GM04503 (cell line): ENCODE measurements around the gene C20orf144.
"Not testable (repeated sequence)": the region's sequence is repeated elsewhere in the genome, so short reads cannot be mapped to it uniquely, and the experiment has no call there.

Experiments
- DNase-seq: peaks from one replicate; pipeline ENCODE4 v3.0.0-alpha.2; 2012; ENCODE audit warnings: low read depth

C20orf144 gene

GRCh38 chr20:33693741-33694638 lies 31.9 kb downstream of the C20orf144 start:
- no peak for DNase-seq

DNA sequence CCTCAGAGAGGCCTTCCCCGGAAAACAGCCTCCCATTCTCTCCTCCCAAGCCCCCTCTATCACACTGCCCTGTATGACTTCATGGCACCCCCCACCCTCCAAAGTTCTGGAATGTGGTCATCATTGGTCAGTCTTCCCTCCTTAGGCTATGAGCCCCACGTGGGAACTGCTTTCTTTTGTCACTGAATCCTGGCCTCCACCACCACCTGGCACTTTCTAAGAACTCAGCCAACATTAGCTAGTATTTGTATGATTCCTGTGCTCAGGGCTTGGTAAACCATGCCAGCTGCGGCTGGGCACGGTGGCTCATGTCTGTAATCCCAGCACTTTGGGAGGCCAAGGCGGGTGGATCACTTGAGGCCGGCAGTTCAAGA lies 32.5 kb downstream of the C20orf144 start:
- no peak for DNase-seq

DNA sequence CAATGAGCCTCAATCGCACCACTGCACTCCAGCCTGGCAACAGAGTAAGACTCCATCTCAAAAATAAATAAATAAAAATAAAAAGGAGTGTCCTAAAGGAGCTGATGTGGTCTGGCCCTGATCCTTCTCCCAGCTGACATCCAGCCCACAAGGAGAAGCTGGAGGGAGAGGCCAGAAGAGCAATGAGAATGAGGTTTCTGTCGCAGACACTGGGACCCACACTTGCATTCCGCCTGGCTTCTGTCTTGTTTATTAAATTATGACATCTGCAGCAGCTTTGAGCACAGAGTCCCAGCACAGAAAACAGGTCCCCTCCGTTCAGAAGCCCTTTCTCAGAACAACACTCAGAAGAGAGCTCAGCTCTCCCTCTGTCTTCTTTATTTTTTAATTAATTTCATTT lies 34.3 kb downstream of the C20orf144 start:
- no peak for DNase-seq

- DNase-seq = no peak
Measured at GRCh38 chr20:33697129-33697528, 35.0 kb downstream of the C20orf144 start.

GRCh38 chr20:33698966-33699365 lies 36.8 kb downstream of the C20orf144 start:
- DNase-seq = not testable (repeated sequence)

GRCh38 chr20:33700696-33701441 lies 38.7 kb downstream of the C20orf144 start:
- not testable (repeated sequence) for DNase-seq

- no peak for DNase-seq
Measured at GRCh38 chr20:33701629-33702450, 39.7 kb downstream of the C20orf144 start.

GRCh38 chr20:33702861-33703260 lies 40.7 kb downstream of the C20orf144 start:
- no peak for DNase-seq

GRCh38 chr20:33703498-33704137 lies 41.5 kb downstream of the C20orf144 start:
- DNase-seq = no peak

DNA sequence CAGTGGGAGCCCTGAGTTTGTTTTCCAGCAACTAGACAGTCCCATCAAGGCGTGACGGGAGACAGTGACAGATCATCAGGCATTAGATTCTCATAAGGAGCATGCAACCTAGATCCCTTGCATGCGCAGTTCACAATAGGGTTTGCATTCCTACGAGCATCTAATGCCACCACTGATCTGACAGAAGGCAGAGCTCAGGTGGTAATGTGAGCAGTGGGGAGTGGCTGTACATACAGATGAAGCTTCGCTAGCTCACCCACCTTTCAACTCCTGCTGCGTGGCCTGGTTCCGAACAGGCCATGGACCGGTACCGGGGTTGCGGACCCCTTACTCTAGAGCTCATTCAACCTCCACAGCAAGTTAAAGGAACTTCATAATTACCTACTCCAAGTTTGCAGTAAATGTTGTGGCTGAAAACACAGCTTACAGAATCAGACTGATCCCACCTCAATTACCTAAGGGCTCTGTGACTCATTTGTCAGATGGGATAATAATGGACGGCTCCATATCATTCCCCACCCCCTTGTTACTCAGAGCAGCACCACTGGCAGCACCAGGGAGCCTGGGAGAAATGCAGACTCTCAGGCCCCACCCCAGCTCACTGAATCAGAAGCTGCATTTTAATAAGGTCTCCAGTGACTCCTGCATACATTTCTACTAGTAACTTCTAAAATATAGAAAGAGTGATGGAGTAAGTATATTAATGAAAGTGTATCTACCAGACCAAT lies 42.2 kb downstream of the C20orf144 start:
- DNase-seq = no peak

DNA sequence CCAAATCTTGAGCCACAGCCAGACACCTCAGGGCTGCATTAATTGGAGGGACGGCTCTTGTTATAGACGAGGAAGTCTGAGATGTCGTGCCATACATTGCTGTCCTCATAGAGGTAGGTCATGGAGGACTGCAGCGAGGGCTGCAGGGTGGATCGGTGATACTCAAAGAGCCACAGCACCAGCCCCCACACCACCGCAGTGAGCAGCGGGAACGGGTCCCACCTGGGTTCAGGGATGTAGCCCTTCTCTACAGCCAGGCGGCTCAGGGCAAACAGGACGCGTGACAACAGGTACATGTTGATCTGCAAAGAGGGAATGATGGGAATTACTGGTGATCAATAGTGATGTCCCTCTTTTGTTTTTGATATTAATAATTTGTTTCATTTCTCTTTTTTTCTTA lies 45.5 kb downstream of the C20orf144 start:
- no peak for DNase-seq

- no peak for DNase-seq
Measured at GRCh38 chr20:33709398-33709797, 47.3 kb downstream of the C20orf144 start.

DNA sequence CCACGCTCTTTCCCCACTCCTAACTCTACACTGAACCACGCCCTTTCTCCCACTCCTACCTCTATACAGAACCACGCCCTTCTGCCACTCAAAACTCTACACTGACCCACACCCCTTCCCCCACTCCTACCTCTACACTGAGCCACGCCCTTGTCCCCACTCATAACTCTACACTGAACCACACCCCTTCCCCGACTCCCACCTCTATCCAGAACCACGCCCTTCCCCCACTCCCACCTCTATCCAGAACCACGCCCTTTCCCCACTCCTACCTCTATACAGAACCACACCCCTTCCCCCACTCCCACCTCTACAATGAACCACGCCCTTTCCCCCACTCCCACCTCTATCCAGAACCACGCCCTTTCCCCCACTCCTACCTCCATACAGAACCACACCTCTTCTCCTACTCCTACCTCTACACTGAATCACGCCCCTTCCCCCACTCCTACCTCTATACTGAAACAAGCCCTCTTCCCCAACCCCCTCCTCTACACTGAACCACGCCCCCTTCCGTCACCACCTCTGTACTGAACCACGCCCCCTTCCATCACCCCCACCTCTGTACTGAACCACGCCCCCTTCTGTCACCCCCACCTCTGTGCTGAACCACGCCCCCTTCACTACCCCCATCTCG lies 47.9 kb downstream of the C20orf144 start:
- DNase-seq = no peak

DNA sequence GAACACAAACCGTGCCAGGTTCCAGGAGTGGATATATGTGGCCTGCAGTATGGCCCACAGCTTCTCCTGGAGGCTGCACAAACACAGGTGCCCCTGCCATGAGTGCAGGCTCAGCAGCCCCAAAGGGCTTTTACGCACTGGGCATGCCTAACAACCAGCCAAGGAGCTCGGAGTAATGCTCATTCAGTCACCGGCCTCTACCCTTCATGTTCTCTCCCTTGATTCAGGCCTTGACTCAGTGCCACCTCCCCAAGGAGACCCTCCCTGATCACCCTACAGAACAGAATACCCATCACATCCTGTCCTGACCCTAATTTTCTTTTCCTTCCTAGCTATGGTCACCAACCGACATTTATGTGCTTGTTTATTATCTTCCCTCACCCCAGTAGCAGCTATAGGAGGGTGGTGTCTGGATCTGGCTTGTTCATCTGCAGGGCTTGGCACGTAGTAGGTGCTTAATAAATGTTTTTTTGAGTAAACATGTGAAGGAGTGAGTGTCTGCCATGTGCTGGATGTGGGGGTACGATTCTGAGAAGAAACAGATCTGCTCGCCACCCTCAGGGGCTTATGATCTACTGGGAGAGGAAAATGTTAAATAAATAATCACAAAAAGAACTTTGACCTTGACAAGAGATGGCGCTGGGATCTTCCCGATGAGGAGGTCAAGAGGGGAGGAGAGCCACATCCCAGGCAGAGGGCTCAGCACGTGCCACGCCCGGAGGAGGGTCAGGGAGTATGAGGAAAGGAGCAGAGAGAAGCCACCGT lies 48.7 kb downstream of the C20orf144 start:
- no peak for DNase-seq

GRCh38 chr20:33711446-33711738 lies 49.3 kb downstream of the C20orf144 start:
- DNase-seq = no peak
